ENCODE measurements around the gene P4HA3.

P4HA3 gene

DNA sequence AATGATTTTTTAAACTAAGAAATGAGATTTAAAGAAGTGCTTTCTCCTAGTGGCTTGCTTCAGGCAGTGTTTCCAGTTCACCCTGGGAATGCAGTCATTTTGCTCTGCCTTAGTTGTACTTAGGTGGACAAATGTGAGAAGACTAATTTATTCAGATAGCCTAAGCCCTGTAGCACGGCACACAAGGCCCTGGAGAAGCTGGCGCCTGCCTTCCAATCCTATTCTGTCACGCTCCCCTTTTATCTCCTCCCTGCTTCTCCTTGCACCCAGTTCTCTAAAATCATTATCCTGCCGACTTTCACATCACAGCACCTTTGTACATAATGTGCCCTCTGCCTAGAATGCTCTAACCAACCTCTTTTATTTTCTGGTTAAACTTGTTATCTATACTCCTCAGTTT lies 76.3 kb downstream of the P4HA3 start:
- peaks cover 67% of the 10 kb centered on the region for H3K36me3 ChIP-seq (ENCODE audit: insufficient read depth, low read length)

DNA sequence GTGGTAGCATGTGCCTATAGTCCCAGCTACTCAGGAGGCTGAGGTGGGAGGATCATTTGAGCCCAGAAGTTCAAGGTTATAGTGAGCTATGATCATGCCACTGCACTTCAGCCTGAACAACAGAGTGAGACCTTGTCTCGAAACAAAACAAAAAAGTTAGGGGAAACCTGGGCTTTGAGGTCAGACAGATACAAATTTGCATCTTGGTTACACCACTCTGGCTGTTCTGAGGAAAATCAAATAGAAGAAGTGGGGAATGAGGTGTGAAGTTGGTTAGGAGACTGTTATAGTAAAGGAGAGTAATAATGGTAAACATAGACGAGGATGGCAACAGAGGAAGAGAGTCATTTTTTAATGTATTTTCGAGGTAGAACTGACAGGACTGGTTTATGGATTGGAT lies 77.8 kb downstream of the P4HA3 start:
- no peak overlapping the region for H3K4me2 ChIP-seq (ENCODE audit: insufficient read depth, low read length)
- TF ChIP-seq, protein P1, sequence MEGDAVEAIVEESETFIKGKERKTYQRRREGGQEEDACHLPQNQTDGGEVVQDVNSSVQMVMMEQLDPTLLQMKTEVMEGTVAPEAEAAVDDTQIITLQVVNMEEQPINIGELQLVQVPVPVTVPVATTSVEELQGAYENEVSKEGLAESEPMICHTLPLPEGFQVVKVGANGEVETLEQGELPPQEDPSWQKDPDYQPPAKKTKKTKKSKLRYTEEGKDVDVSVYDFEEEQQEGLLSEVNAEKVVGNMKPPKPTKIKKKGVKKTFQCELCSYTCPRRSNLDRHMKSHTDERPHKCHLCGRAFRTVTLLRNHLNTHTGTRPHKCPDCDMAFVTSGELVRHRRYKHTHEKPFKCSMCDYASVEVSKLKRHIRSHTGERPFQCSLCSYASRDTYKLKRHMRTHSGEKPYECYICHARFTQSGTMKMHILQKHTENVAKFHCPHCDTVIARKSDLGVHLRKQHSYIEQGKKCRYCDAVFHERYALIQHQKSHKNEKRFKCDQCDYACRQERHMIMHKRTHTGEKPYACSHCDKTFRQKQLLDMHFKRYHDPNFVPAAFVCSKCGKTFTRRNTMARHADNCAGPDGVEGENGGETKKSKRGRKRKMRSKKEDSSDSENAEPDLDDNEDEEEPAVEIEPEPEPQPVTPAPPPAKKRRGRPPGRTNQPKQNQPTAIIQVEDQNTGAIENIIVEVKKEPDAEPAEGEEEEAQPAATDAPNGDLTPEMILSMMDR (IDR thresholded peaks at IDR 0.05; ENCODE audit: borderline replicate concordance, extremely low read depth, low read length, poor library complexity, severe bottlenecking), result no peak
- no peak for TF ChIP-seq EZH2 (IDR thresholded peaks at IDR 0.05; ENCODE audit: borderline replicate concordance, low read depth, low read length, severe bottlenecking)
- DNase-seq, result no peak
- H2AFZ ChIP-seq (ENCODE audit: low read depth, low read length), result no peak overlapping the region
- H4K20me1 ChIP-seq (ENCODE audit: insufficient read depth, low read length), result no peaks in the 10 kb centered on the region
- no peak overlapping the region for H3K9ac ChIP-seq (ENCODE audit: low read depth, low read length)
- no peak overlapping the region for H3K4me3 ChIP-seq (ENCODE audit: low read depth in 1 of 2, low read length in 2 of 2)
- H3K79me2 ChIP-seq (ENCODE audit: insufficient read depth, low read length), result no peaks in the 10 kb centered on the region
- no peak for ATAC-seq (ENCODE audit: insufficient read depth, low read depth)
- no peaks in the 10 kb centered on the region for H3K27me3 ChIP-seq (ENCODE audit: insufficient read depth, low read length, poor library complexity)
- no peaks in the 10 kb centered on the region for H3K9me3 ChIP-seq (ENCODE audit: insufficient read depth, low read length, severe bottlenecking)
- H3K4me1 ChIP-seq (ENCODE audit: insufficient read depth, low read length), result peaks cover 10% of the 10 kb centered on the region
- H3K36me3 ChIP-seq (ENCODE audit: insufficient read depth, low read length), result peaks cover 61% of the 10 kb centered on the region
- no peak overlapping the region for H3K27ac ChIP-seq (ENCODE audit: low read length)

More for the DNA sequence above, 76.3 kb downstream of the P4HA3 start:
- Histone ChIP-seq H3K27me3 (ENCODE audit: insufficient read depth, low read length, poor library complexity) (no peaks in the 10 kb centered on the region), H3K4me3 (ENCODE audit: low read depth in 1 of 2, low read length in 2 of 2) (no peak overlapping the region), H3K27ac (ENCODE audit: low read length) (no peak overlapping the region), H3K4me1 (ENCODE audit: insufficient read depth, low read length) (peaks cover 10% of the 10 kb centered on the region), H4K20me1 (ENCODE audit: insufficient read depth, low read length) (no peaks in the 10 kb centered on the region), H3K9ac (ENCODE audit: low read depth, low read length) (no peak overlapping the region), H3K79me2 (ENCODE audit: insufficient read depth, low read length) (no peaks in the 10 kb centered on the region), H3K9me3 (ENCODE audit: insufficient read depth, low read length, severe bottlenecking) (no peaks in the 10 kb centered on the region), H2AFZ (ENCODE audit: low read depth, low read length) (no peak overlapping the region), H3K4me2 (ENCODE audit: insufficient read depth, low read length) (no peak overlapping the region)
- TF ChIP-seq, protein P1 (IDR thresholded peaks at IDR 0.05; ENCODE audit: borderline replicate concordance, extremely low read depth, low read length, poor library complexity, severe bottlenecking), result no peak
- no peak for TF ChIP-seq EZH2 (IDR thresholded peaks at IDR 0.05; ENCODE audit: borderline replicate concordance, low read depth, low read length, severe bottlenecking)
- ATAC-seq (ENCODE audit: insufficient read depth, low read depth) (no peak), DNase-seq (no peak)

DNA sequence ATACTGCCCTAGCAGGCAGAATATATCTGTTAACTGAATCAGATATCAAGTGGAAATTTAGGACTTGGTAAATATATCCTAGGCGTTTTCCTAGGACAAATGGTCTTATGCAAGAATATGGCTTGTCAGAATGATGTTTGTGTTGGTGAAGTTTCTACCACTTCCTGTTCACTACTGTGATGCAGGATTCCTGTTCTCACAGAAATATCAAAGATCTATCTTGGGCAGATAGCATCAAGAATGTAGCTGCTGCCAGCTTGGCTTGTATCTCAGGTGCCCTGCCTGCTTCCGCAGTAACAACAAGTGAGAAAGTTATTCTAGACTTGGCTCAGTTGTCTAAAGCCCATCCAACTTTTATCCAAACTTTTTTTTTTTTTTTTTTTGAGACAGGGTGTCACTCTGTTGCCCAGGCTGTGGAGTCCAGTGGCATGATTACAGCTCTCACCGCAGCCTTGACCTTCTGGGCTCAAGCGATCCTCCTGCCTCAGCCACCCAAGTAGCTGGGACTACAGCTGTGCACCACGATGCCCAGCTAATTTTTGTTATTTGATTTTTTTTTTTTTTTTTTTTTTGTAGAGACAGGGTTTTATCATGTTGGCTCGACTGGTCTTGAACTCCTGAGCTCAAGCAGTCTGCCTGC lies 79.0 kb downstream of the P4HA3 start:
- peak; percentile 43 for DNase-seq
- H4K20me1 ChIP-seq (ENCODE audit: insufficient read depth, low read length), result no peaks in the 10 kb centered on the region
- no peaks in the 10 kb centered on the region for H3K27me3 ChIP-seq (ENCODE audit: insufficient read depth, low read length, poor library complexity)
- no peak for TF ChIP-seq EZH2 (IDR thresholded peaks at IDR 0.05; ENCODE audit: borderline replicate concordance, low read depth, low read length, severe bottlenecking)
- TF ChIP-seq, protein P1 (IDR thresholded peaks at IDR 0.05; ENCODE audit: borderline replicate concordance, extremely low read depth, low read length, poor library complexity, severe bottlenecking), result no peak
- H3K4me3 ChIP-seq (ENCODE audit: low read depth in 1 of 2, low read length in 2 of 2), result no peak overlapping the region
- peaks cover 49% of the 10 kb centered on the region for H3K36me3 ChIP-seq (ENCODE audit: insufficient read depth, low read length)
- H3K4me2 ChIP-seq (ENCODE audit: insufficient read depth, low read length), result no peak overlapping the region
- no peak overlapping the region for H3K27ac ChIP-seq (ENCODE audit: low read length)
- no peaks in the 10 kb centered on the region for H3K79me2 ChIP-seq (ENCODE audit: insufficient read depth, low read length)
- peaks cover 10% of the 10 kb centered on the region for H3K4me1 ChIP-seq (ENCODE audit: insufficient read depth, low read length)
- H3K9ac ChIP-seq (ENCODE audit: low read depth, low read length), result no peak overlapping the region
- no peak overlapping the region for H2AFZ ChIP-seq (ENCODE audit: low read depth, low read length)
- H3K9me3 ChIP-seq (ENCODE audit: insufficient read depth, low read length, severe bottlenecking), result no peaks in the 10 kb centered on the region
- ATAC-seq (ENCODE audit: insufficient read depth, low read depth), result peak; percentile 95
